Gastrocnemius medialis (tissue), 4 donors: ENCODE measurements around the gene CPXM2. TPM values are rescaled to one million over a fixed set of nuclear protein-coding genes. Genes with fewer than 3 reads are reported as not detected.

Experiments
- ATAC-seq, 2 donors: fragments of 150-250 bp; one replicate each; pipeline ENCODE4 v1.9.1; 2016
- DNase-seq, 2 donors: peaks; one replicate each; pipeline ENCODE4 v3.0.0-alpha.2; 2019
- H3K27ac ChIP-seq, 4 donors: fragments of 200-600 bp; sonication (generic); 1 replicate in 1 of 4; 2 replicates in 3 of 4; pipeline ENCODE4 v1.5.1; 2016 to 2018; ENCODE audit warnings: mild to moderate bottlenecking in 2 of 4, moderate library complexity in 1 of 4
- H3K27me3 ChIP-seq, 3 donors: fragments of 200-600 bp; sonication (generic) in 2 of 3; 1 replicate in 1 of 3; 2 replicates in 2 of 3; pipeline versions ENCODE4 v1.5.1 to v1.6.0; 2016 to 2019; ENCODE audit warnings: mild to moderate bottlenecking in 1 of 3, moderate library complexity in 1 of 3
- H3K36me3 ChIP-seq, 2 donors: fragments of 200-600 bp; sonication (generic) in 1 of 2; one replicate each; pipeline ENCODE4 v1.5.1; 2017 to 2018
- H3K4me1 ChIP-seq, 2 donors: fragments of 200-600 bp; sonication (generic) in 1 of 2; one replicate each; pipeline ENCODE4 v1.5.1; 2016 to 2017; ENCODE audit warnings: mild to moderate bottlenecking in 2 of 2
- H3K4me3 ChIP-seq, 4 donors: fragments of 200-600 bp; sonication (generic) in 3 of 4; 1 replicate in 1 of 4; 2 replicates in 3 of 4; pipeline ENCODE4 v1.5.1; 2016 to 2019; ENCODE audit warnings: mild to moderate bottlenecking in 2 of 4
- H3K9me3 ChIP-seq, 3 donors: fragments of 200-600 bp; sonication (generic) in 2 of 3; 1 replicate in 1 of 3; 2 replicates in 2 of 3; pipeline ENCODE4 v1.5.1; 2016 to 2019
- POLR2A ChIP-seq, 2 donors: fragments of 450-650 bp; IDR thresholded peaks; one replicate each; pipeline ENCODE4 v1.6.1; 2017; ENCODE audit warnings: antibody characterized with exemption in 2 of 2, mild to moderate bottlenecking in 2 of 2, moderate library complexity in 2 of 2
- in situ Hi-C, 4 donors: fragments of 200-750 bp; cut with MboI; loops; one replicate each; pipeline versions ENCODE4 v1.15.0 to v1.8.0; 2017; ENCODE audit warnings: low sequenced_read_pairs in 4 of 4
- intact Hi-C: fragments of 100-400 bp; cut with DNase I; formaldehyde crosslinking; loops from one replicate; pipeline ENCODE4 v1.15.1; 2023; ENCODE audit warnings: low total_unique reads
- total RNA-seq, 4 donors: library from RNA; depleted of rRNA; stranded (reverse); fragments of >200 nt; gene quantifications; one replicate each; pipeline versions ENCODE4 v1.1.0 to v1.2.3, GENCODE V29; 2016
- TF ChIP-seq, protein P1 (sequence below), 5 experiments: fragments of 450-650 bp in 3 of 5; fragments of 200-600 bp in 2 of 5; sonication (generic) in 2 of 5; IDR thresholded peaks in 4 of 5; conservative IDR thresholded peaks in 1 of 5; 1 replicate in 4 of 5; 2 replicates in 1 of 5; pipeline ENCODE4 v1.5.1; 2016 to 2019; ENCODE audit warnings: antibody characterized with exemption in 5 of 5, mild to moderate bottlenecking in 3 of 5, moderate library complexity in 3 of 5

CPXM2 gene
- total RNA-seq, 4 donors from 2014 or later = 0.63 to 4.1 (median 1.9) TPM

GRCh38 chr10:123833170-123833850, 58.3 kb downstream of the CPXM2 start:
- Histone ChIP-seq H3K9me3 (no peaks in the 10 kb centered on the region), H3K4me1 (no peaks in the 10 kb centered on the region), H3K27ac (no peak overlapping the region), H3K27me3 (no peaks in the 10 kb centered on the region), H3K4me3 (no peak overlapping the region), H3K36me3 (no peaks in the 10 kb centered on the region)
- DNase-seq (no peak), ATAC-seq (no peak)
- in situ Hi-C loops = no loop called here
- no peak for TF ChIP-seq POLR2A (IDR thresholded peaks at IDR 0.05)
- TF ChIP-seq, protein P1, sequence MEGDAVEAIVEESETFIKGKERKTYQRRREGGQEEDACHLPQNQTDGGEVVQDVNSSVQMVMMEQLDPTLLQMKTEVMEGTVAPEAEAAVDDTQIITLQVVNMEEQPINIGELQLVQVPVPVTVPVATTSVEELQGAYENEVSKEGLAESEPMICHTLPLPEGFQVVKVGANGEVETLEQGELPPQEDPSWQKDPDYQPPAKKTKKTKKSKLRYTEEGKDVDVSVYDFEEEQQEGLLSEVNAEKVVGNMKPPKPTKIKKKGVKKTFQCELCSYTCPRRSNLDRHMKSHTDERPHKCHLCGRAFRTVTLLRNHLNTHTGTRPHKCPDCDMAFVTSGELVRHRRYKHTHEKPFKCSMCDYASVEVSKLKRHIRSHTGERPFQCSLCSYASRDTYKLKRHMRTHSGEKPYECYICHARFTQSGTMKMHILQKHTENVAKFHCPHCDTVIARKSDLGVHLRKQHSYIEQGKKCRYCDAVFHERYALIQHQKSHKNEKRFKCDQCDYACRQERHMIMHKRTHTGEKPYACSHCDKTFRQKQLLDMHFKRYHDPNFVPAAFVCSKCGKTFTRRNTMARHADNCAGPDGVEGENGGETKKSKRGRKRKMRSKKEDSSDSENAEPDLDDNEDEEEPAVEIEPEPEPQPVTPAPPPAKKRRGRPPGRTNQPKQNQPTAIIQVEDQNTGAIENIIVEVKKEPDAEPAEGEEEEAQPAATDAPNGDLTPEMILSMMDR (IDR thresholded peaks at IDR 0.05 in 4 of 5, conservative IDR thresholded peaks at IDR 0.05 in 1 of 5) = no peak
- intact Hi-C loops = no loop called here

- in situ Hi-C loops = no loop called here
- no peaks in the 10 kb centered on the region for H3K27me3 ChIP-seq
- H3K4me1 ChIP-seq = no peaks in the 10 kb centered on the region
- no peaks in the 10 kb centered on the region for H3K36me3 ChIP-seq
- DNase-seq (no peak), ATAC-seq (no peak)
- no peaks in the 10 kb centered on the region for H3K9me3 ChIP-seq
- intact Hi-C loops = no loop called here
- no peak overlapping the region for H3K4me3 ChIP-seq
- TF ChIP-seq, protein P1 (IDR thresholded peaks at IDR 0.05 in 4 of 5, conservative IDR thresholded peaks at IDR 0.05 in 1 of 5) = no peak
- TF ChIP-seq POLR2A (IDR thresholded peaks at IDR 0.05) = no peak
- H3K27ac ChIP-seq = no peak overlapping the region
Measured at GRCh38 chr10:123831259-123831658, 60.3 kb downstream of the CPXM2 start.

DNA sequence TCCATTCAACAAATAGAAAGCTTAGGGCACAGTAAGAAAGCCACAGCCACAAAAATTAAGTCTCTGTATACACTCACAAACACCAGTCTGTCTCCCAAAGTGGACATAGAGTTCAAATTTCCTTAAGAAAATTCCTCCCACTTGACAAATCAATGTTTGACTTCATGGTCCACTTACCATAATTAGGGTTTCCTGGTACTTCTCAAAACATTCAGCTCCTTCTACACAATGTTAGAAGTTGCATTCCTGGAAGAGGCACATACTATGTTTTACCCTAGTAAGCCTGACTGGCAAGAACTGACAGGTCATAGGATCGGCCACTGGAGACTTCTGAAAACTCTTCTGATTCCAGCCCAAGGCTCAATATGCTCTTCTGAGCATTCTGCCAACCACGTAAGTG, 70.5 kb downstream of the CPXM2 start:
- no peaks in the 10 kb centered on the region for H3K4me1 ChIP-seq
- DNase-seq (no peak), ATAC-seq (no peak)
- H3K27ac ChIP-seq = no peak overlapping the region
- H3K36me3 ChIP-seq = no peaks in the 10 kb centered on the region
- TF ChIP-seq, protein P1 (IDR thresholded peaks at IDR 0.05 in 4 of 5, conservative IDR thresholded peaks at IDR 0.05 in 1 of 5) = no peak
- TF ChIP-seq POLR2A (IDR thresholded peaks at IDR 0.05) = no peak
- intact Hi-C loops (no loop called here), in situ Hi-C loops (no loop called here)
- no peaks in the 10 kb centered on the region for H3K9me3 ChIP-seq
- H3K4me3 ChIP-seq = no peak overlapping the region
- H3K27me3 ChIP-seq = no peaks in the 10 kb centered on the region

GRCh38 chr10:123809632-123810031, 82.0 kb downstream of the CPXM2 start:
- no peak for DNase-seq
- in situ Hi-C loops (no loop called here), intact Hi-C loops (no loop called here)
- TF ChIP-seq, protein P1 (IDR thresholded peaks at IDR 0.05 in 4 of 5, conservative IDR thresholded peaks at IDR 0.05 in 1 of 5) = no peak
- TF ChIP-seq POLR2A (IDR thresholded peaks at IDR 0.05) = no peak
- Histone ChIP-seq H3K36me3 (no peaks in the 10 kb centered on the region), H3K27me3 (no peaks in the 10 kb centered on the region), H3K4me1 (no peaks in the 10 kb centered on the region), H3K27ac (no peak overlapping the region), H3K4me3 (no peak overlapping the region), H3K9me3 (no peaks in the 10 kb centered on the region)
- ATAC-seq = no peak

DNA sequence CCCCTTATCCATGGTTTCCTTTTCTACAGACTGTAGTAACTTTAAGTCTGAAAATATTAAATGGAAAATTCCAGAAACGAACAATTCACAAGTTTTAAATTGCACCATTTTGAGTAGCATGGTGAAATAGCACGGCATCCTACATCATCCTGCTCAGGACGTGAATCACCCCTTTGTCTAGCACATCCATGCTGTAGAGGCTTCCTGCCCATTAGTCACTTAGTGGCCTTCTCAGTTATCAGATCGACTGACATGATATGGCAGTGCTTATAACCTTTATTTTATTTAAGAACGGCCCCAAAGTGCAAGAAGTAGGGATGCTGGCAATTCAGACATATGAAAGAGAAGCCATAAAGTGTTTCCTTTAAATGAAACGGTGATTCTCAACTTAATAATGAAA, 82.7 kb downstream of the CPXM2 start:
- DNase-seq = no peak
- Histone ChIP-seq H3K36me3 (no peaks in the 10 kb centered on the region), H3K4me1 (no peaks in the 10 kb centered on the region), H3K9me3 (no peaks in the 10 kb centered on the region), H3K4me3 (no peak overlapping the region), H3K27me3 (no peaks in the 10 kb centered on the region), H3K27ac (no peak overlapping the region)
- no peak for ATAC-seq
- in situ Hi-C loops = no loop called here
- no peak for TF ChIP-seq POLR2A (IDR thresholded peaks at IDR 0.05)
- TF ChIP-seq, protein P1 (IDR thresholded peaks at IDR 0.05 in 4 of 5, conservative IDR thresholded peaks at IDR 0.05 in 1 of 5) = no peak
- intact Hi-C loops = no loop called here
